HG02938 (cell line): ENCODE data around the gene YPEL4.

Experiments used
- ATAC-seq: cut with Tn5 transposase; IDR thresholded peaks from one replicate; pipeline ENCODE4 v1.9.1; 2021; ENCODE audit warnings: mild to moderate bottlenecking, moderate library complexity; ENCODE audit not compliant: unreplicated experiment

The YPEL4 gene

GRCh38 chr11:57634311-57634710 lies 15.4 kb downstream of the YPEL4 start:
- ATAC-seq, result no peak

- ATAC-seq, result no peak
Observed at GRCh38 chr11:57633394-57634070, 16.2 kb downstream of the YPEL4 start.

- no peak for ATAC-seq
Observed at GRCh38 chr11:57632116-57632515, 17.6 kb downstream of the YPEL4 start.

GRCh38 chr11:57630171-57630570 lies 19.5 kb downstream of the YPEL4 start:
- no peak for ATAC-seq

- ATAC-seq, result no peak
Observed at GRCh38 chr11:57626895-57627294, 22.8 kb downstream of the YPEL4 start.

GRCh38 chr11:57624864-57625263 lies 24.8 kb downstream of the YPEL4 start:
- no peak for ATAC-seq

GRCh38 chr11:57622263-57622662 lies 27.4 kb downstream of the YPEL4 start:
- no peak for ATAC-seq

GRCh38 chr11:57620467-57620866 lies 29.2 kb downstream of the YPEL4 start:
- no peak for ATAC-seq

- no peak for ATAC-seq
Observed at GRCh38 chr11:57619331-57619730, 30.4 kb downstream of the YPEL4 start.

GRCh38 chr11:57618438-57618837 lies 31.3 kb downstream of the YPEL4 start:
- ATAC-seq, result no peak

GRCh38 chr11:57616595-57616994 lies 33.1 kb downstream of the YPEL4 start:
- ATAC-seq, result no peak

GRCh38 chr11:57615308-57615707 lies 34.4 kb downstream of the YPEL4 start:
- ATAC-seq, result no peak

- no peak for ATAC-seq
Observed at GRCh38 chr11:57614234-57614772, 35.4 kb downstream of the YPEL4 start.

GRCh38 chr11:57610170-57610569 lies 39.5 kb downstream of the YPEL4 start:
- ATAC-seq, result no peak

GRCh38 chr11:57605028-57605420 lies 44.7 kb downstream of the YPEL4 start:
- ATAC-seq, result no peak

GRCh38 chr11:57604296-57605027 lies 45.2 kb downstream of the YPEL4 start:
- ATAC-seq, result no peak

GRCh38 chr11:57601297-57601696 lies 48.4 kb downstream of the YPEL4 start:
- ATAC-seq, result no peak

GRCh38 chr11:57599381-57599780 lies 50.3 kb downstream of the YPEL4 start:
- ATAC-seq, result no peak

- ATAC-seq, result no peak
Observed at GRCh38 chr11:57598831-57599155, 50.9 kb downstream of the YPEL4 start.

- no peak for ATAC-seq
Observed at GRCh38 chr11:57597916-57598830, 51.5 kb downstream of the YPEL4 start.

- ATAC-seq, result no peak
Observed at GRCh38 chr11:57597461-57597915, 52.2 kb downstream of the YPEL4 start, which contains the start of gene SERPING1. Gene SERPING1 (plus strand): TSS chr11:57597685. CDS start chr11:57598271, 586 bp downstream.
